PFSK-1 (cell line): ENCODE measurements around the gene TIMM13.

Experiments
- POLR2AphosphoS5 ChIP-seq: IDR thresholded peaks from 2 replicates; pipeline ENCODE4 v1.6.1; 2012; ENCODE audit warnings: low read depth, mild to moderate bottlenecking, control low read depth, low read length, moderate library complexity
- SIN3A ChIP-seq: IDR thresholded peaks from 2 replicates; pipeline ENCODE4 v1.6.1; 2012; ENCODE audit warnings: mild to moderate bottlenecking, low read length, moderate library complexity, borderline replicate concordance; ENCODE audit not compliant: insufficient read depth
- TAF1 ChIP-seq: IDR thresholded peaks from 2 replicates; pipeline ENCODE4 v1.6.1; 2012; ENCODE audit warnings: low read length, control low read depth, borderline replicate concordance; ENCODE audit not compliant: insufficient read depth

DNA sequence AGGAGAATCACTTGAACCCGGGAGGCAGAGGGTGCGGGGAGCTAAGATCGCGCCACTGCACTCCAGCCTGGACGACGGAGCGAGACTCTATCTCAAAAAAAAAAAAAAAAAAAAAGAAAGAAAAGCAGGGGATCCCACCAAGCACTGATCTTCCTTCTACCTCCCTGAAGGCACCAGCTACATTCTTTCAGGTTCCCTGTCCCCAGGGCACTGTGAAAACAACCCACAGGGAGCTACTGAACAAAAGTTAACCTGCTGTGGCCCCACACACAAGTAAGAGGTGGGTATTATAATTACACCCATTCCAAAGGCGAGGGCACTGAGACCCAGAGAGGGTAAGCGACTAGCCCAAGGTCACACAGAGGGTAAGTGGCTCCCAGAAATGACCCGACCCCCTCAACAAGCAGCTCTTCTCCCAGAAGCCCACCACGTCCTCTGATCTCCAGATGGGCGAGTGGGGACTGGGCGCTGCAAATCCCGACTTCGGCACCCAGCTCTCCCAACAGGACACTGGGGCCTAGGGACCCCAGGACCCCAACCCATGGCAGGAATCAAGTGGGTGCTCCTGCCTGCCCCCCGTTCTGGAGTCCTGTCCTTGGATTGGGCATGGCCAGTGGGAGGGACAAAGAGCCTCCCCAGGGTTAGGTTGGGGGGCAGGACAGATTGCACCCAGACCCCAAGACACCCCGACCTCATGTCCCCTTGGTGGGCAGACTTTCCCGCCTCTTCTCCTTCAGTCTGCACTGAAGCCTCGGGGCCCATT, 27.0 kb upstream of the TIMM13 start:
- TF ChIP-seq POLR2AphosphoS5 (no peak), TAF1 (no peak), SIN3A (no peak)
